ENCODE measurements around the gene WFDC1.

GRCh38 chr16:84254062-84254461 is 40.6 kb upstream of the WFDC1 start:
- TF ChIP-seq CTCF (IDR thresholded peaks at IDR 0.05; ENCODE audit: extremely low read depth in 1 of 2, insufficient read depth in 1 of 2, low read depth in 1 of 2, low read length in 2 of 2): no peak
- TF ChIP-seq POLR2A (IDR thresholded peaks at IDR 0.05; ENCODE audit: low read depth, low read length): no peak
